ENCODE results near the gene KTI12.
"Not testable (repeated sequence)": the region's sequence is repeated elsewhere in the genome, so short reads cannot be mapped to it uniquely, and the experiment has no call there.

KTI12 gene

DNA sequence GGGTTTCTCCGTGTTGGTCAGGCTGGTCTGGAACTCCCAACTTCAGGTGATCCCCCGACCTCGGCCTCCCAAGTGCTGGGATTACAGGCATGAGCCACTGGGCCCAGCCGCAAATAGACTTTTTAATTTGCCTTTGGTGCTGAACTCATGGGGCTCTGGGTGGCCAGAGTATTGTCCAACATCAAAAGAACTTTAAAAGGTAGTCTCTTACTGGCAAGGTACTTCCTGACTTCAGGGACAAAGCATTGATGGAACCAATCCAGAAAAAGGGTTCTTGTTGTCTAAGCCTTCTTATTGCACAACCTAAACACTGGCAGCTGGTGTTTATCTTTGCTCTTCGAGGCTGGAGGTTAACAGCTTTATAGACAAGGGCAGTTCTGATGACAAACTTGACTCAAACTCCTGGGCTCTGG lies 3.8 kb upstream of the KTI12 start:
- no peak for DNase-seq

DNA sequence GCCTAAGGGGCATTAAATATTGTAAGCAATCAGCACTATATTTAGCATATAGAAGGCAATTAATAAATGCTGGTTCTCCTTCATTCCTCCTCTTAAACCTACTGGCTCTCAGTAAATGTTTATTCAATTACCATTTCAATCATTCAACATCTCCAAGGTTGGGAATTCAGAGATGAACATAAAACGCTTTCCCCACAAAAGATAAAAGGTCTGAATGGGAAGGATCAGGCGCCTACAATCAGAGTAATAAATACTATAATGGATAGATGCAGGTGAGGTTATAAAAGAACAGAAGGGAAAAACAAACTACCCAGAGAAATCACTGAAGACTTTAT lies 407 bp upstream of the KTI12 start:
- no peak for DNase-seq

- peak; percentile 8 to 12 for DNase-seq
Observed at GRCh38 chr1:52032785-52033131, 852 bp downstream of the KTI12 start.

DNA sequence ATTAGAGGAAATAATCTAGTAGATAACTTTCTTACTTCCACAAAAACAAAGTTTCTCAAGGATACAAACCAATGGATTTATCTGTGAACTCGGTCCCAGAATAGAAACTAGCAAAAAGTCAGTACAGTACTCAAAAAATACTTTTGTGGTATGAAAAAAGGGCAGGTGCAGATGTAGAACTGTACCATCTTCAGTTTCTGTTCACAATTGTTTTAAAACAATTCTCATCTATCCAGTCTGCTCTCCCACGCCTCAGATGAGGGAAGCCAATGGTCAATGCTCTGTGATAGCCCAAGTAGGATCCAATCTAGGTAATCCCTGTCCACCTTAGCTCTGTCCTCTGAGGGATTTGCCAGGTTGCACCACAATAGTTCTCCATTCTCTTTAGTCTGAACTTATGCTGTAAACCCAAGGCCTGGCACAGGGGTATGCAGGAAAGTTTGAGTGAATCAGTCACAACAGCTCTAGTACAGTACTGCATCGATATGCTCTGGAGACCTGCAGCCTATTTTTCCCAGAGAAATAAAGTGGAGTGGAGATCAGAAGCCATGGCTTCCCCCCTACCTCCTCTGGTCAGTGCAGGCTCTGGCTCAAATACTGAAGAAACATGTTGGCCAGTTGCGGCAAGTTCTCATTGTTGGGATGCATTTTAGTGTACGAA lies 1.4 kb downstream of the KTI12 start:
- no peak for DNase-seq

DNA sequence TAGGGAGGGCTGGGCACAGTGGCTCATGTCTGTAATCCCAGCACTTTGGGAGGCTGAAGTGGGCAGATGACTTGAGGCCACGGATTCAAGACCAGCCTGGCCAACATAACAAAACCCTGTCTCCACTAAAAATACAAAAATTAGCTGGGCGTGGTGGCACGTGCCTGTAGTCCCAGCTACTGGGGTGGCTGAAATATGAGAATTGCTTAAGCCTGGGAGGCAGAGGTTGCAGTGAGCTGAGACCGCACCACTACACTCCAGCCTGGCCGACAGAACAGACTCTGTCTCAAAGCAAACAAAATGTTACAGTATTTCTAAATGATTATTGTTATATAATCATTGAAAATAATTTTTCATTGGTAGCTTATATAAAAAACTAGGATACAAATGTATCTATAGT lies 4.8 kb downstream of the KTI12 start:
- not testable (repeated sequence) for DNase-seq

DNA sequence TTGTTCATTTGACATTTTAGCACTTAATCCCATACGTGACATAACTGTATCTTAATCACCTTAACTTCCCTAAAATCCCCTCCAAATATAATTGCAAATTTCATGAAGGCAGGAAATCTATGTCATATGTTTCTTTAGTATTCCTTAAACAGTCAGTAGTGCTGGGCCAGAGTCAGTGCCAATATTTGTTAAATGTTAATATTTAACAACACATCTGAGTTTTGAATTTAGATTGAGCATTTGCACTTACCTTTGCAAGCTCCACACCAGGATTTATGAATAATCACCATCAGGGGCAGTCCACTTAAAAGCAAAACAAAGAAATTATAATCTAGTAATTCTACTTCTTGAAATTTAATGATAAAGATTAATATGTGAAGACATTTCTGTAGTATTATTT lies 5.3 kb downstream of the KTI12 start:
- no peak for DNase-seq

GRCh38 chr1:52026278-52026677 lies 7.3 kb downstream of the KTI12 start:
- DNase-seq: no peak

GRCh38 chr1:52022133-52022532 lies 11.5 kb downstream of the KTI12 start:
- no peak for DNase-seq

DNA sequence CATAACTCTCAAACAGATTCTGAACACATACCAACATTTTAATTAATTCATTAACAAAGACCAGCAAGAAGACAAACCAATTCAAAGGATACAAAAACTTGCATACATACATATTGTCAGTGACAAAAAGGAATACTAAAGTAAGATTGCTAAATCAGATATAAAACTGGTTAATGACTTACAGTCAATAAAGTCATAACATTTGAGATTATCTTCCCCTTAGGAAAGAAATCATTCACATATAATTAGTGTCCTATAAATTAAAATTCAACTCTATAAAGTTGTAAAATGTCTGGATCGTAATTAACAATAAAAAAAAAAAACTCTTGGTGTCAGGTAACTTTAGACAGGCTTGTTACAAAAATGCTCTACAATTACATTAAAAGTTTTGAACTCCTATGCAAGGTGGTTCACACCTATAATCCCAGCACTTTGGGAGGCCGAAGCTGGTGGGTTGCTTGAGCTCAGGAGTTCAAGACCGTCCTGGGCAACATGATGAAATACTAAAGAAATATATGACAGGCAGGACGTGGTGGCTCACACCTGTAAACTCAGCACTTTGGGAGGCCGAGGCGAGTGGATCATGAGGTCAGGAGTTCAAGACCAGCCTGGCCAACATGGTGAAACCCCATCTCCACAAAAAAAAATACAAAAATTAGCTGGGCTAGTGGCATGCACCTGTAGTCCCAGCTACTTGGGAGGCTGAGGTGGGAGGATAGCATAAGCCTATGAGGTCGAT lies 25.4 kb downstream of the KTI12 start:
- DNase-seq: no peak

- no peak for DNase-seq
Observed at GRCh38 chr1:52007215-52008002, 26.2 kb downstream of the KTI12 start.

DNA sequence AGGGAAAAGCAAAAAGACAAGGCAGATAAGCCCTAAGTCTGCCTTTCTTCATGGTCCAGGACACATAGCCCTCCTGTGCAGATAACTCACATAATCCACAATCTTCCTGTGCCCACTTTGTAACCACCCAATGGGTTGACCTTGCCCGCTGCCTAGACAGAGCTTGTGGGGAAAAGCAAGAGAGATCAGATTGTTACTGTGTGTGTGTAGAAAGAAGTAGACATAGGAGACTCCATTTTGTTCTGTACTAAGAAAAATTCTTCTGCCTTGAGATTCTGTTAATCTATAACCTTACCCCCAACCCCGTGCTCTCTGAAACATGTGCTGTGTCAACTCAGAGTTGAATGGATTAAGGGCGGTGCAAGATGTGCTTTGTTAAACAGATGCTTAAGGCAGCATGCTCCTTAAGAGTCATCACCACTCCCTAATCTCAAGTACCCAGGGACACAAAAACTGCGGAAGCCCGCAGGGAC lies 27.5 kb downstream of the KTI12 start:
- DNase-seq: not testable (repeated sequence)

DNA sequence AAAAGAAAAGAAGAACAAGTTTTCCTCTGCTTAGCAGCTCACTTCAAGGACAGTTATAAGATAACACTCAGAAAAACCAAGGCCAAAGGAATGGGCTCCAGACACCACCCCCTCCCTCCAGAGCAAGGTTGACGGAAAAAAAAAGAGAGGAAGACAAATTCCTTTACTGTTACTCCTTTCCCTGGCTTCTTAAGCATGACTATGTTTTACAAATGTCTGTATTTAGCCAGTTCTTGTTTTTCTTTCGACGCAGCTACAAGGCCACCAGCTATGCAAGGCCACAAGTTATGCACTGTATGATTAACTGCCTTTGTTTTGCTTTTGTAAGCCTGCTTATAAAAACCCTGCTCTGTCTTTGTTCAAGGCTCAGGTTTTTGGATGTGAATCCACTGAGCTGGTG lies 28.1 kb downstream of the KTI12 start:
- not testable (repeated sequence) for DNase-seq

- DNase-seq: no peak
Observed at GRCh38 chr1:52003877-52004276, 29.7 kb downstream of the KTI12 start.

DNA sequence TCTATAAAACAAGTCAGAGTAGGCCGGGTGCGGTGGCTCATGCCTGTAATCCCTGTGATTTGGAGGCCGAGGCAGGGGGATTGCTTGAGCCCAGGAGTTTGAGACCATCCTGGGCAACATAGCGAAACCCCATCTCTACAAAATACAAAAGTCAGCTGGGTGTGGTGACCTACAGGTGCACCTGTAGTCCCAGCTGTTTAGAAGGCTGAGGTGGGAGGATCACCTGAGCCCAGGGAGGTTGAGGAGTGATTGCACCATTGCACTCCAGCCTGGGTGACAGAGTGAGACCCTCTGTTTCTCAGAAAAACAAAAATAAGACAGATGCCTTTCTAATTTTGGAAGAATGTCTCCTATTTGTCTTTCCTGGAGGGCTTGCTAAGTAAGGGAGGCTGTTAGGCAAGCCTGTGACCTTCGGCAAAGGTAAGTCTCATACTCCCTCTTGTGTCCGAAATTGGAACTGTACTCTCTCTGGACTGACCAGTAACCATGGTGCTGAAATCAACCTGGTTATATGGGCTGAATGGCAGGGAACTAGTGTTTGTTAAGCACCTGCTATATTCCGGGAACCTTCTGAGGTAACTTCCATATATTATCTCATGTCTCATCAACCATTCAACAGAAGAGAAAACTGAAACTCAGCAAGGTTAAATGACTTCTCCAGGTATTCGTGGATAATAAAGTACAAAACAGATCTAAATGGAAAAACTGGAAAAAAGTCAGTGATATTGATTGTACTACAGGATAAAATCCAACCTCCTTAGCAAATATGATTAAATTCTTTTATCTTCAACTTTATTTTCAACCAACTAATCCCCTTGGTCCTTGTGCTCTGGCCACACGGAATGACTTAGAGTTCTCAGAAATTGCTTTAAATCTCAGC lies 31.3 kb downstream of the KTI12 start:
- peak; percentile 65 to 98 for DNase-seq

DNA sequence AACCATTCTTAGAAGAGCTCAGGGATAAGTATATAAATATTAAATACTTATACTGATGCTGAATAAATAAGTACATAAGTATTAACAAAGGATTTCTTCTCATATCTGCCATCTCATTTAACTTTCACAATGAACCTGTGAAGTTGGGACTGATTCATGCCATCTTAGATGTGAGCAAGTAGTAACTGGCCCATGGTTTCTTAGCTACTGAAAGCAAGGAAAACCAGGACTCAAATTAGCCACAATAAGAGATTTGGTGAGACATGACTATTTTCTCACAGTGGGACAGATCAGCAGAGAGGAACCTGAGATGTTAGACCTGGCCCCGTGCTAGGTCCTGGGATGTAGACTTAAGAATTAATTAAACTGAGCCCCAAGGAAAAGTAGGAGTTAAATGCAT lies 34.9 kb downstream of the KTI12 start:
- no peak for DNase-seq

- no peak for DNase-seq
Observed at GRCh38 chr1:51997974-51998382, 35.6 kb downstream of the KTI12 start.

DNA sequence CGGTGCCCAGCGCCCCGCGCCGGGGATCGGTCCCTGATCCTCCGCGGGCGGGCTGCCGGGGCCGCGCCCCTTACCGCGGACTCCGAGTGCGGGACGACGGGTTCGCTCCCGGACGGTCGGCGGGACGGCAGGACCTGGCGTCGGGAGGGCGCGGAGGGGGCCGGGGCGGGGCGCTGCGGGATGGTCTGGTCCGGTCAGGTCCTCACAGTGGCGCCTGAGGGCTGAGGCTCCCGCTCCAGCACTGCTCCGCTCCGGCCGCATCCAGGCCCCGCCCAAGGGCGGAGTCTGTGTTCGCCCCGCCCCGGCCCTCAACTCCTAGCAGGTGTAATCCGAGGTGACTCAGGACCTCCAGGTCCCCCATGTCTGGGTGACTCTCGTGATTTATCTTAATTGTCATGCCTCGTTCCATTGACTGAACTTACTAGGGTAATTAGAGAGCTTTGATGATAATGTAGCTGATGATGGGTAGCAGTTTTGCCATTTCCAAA lies 43.1 kb downstream of the KTI12 start, which contains the start of gene RAB3B:
Gene RAB3B, minus strand, starts transcription at position 223 of the 488 bp plus-strand sequence. CDS start 13,583 bp downstream, outside the sequence.
- peak; percentile 4 to 34 for DNase-seq

DNA sequence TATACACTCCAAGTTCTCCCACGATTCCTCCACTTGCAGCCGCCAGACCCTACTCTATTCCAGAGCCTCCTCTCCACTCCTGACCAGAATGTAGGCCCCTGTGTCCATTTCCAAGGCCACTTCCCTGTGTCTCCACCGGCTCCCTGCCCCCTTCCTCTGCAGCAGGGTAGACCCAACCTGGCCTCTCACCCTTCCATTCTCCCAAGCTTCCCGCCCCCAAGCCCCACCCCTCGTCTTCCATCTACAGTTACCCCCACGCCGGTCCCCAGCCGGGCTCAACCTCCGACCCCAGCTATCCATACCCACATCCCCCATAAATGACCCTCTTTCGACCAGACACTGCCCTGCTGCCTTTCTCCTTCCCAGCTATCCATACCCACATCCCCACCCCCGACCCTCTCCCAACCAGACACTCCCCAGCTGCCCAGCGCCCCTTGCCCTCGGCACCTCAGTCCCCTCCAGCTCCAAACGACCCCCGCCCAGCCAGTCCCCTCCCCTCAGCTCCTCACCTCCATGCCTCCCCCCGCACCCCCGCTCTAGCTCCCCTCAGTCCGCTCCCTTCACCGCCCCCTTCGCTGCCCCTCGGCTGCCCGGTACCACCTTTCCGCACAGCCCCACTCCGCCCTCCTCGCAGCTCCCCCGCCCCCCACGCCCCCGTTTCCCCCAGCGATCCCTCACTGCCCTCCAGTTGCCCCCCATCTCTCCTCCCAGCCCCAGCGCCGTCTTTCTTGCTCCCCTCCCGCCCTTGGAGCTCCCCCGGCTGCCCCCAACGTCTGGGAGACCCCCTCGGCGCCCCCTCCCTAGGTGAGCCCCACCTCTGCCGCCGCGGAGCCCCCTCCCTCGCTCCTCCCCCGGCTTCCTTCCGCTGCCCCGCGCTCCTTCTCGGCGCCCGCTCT lies 43.8 kb downstream of the KTI12 start:
- no peak for DNase-seq

- DNase-seq: no peak
Observed at GRCh38 chr1:51988254-51988653, 45.4 kb downstream of the KTI12 start.

DNA sequence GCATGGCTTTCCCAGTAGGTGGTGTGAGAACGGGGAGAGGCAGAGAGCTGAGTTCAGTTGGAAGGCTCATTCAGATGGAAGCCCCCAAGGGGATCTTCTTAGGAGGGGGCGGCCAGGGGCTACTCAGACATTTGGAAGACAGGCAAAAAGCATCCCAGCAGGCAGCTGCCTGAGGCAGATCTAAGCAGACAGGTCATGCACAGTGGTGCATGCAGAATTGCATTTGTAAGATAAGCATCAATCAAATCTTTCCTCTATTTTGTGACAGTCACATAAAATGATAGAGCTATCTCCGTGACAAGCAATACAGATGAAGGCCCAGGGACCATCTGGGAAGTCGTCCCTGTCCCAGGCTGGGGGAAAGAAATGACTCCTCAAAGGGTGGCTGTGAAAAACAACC lies 46.9 kb downstream of the KTI12 start:
- DNase-seq: no peak

DNA sequence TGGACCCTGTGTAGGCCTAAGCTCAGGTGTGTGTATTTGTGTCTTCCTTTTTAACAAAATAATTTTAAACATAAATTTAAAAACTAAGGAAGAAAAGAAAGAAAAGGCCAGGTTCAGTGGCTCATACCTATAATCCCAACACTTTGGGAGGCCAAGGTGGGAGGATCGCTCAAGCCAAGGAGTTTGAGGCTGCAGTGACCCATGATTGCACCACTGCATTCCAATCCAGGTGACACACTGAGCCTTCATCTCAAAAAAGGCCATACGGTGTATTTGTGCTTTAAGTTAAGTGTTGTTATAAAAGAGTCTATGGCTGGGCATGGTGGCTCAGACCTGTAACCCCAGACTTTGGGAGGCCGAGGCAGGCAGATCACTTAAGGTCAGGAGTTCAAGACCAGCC lies 51.4 kb downstream of the KTI12 start:
- DNase-seq: no peak

All from inflammatory macrophage treated with lipopolysaccharide for 1 hour (primary cell).